GM23248 (cell line): Measurements from ENCODE around the gene OR4K5. TPM values are rescaled to one million over a fixed set of nuclear protein-coding genes. Genes with fewer than 3 reads are reported as not detected.

Experiments used
- DNase-seq: peaks from one replicate; pipeline ENCODE4 v3.0.0-alpha.2; 2015
- H2AFZ ChIP-seq: fragments of 200-600 bp; sonication (generic); 2 replicates; pipeline ENCODE4 v1.6.1; 2016; ENCODE audit warnings: antibody characterized with exemption
- H3F3A ChIP-seq: fragments of 200-600 bp; sonication (generic); 2 replicates; pipeline ENCODE4 v1.6.1; 2016; ENCODE audit warnings: mild to moderate bottlenecking, antibody characterized with exemption, mixed run types; ENCODE audit not compliant: insufficient read depth
- H3K27ac ChIP-seq: fragments of 200-600 bp; sonication (generic); 2 replicates; pipeline ENCODE4 v1.5.1; 2016; ENCODE audit warnings: mild to moderate bottlenecking
- H3K27me3 ChIP-seq: fragments of 200-600 bp; sonication (generic); replicated peaks from 2 replicates; pipeline ENCODE4 v1.6.1; 2016; ENCODE audit warnings: mild to moderate bottlenecking; ENCODE audit not compliant: insufficient read depth
- H3K36me3 ChIP-seq: fragments of 200-600 bp; sonication (generic); 2 replicates; pipeline ENCODE4 v1.6.1; 2016; ENCODE audit warnings: low read depth, mild to moderate bottlenecking
- H3K4me1 ChIP-seq: fragments of 200-600 bp; sonication (generic); 2 replicates; pipeline ENCODE4 v1.6.1; 2016; ENCODE audit warnings: mild to moderate bottlenecking; ENCODE audit not compliant: insufficient read depth
- H3K4me2 ChIP-seq: fragments of 200-600 bp; sonication (generic); one replicate; pipeline ENCODE4 v1.6.1; 2016; ENCODE audit warnings: mild to moderate bottlenecking; ENCODE audit not compliant: unreplicated experiment
- H3K4me3 ChIP-seq: fragments of 200-600 bp; sonication (generic); 2 replicates; pipeline ENCODE4 v1.5.1; 2016; ENCODE audit warnings: mild to moderate bottlenecking
- H3K79me2 ChIP-seq: fragments of 200-600 bp; sonication (generic); 2 replicates; pipeline ENCODE4 v1.6.1; 2016; ENCODE audit warnings: mild to moderate bottlenecking; ENCODE audit not compliant: insufficient read depth
- H3K9ac ChIP-seq: fragments of 200-600 bp; sonication (generic); 2 replicates; pipeline ENCODE4 v1.6.1; 2016; ENCODE audit warnings: mild to moderate bottlenecking
- H3K9me2 ChIP-seq: fragments of 200-600 bp; sonication (generic); 2 replicates; pipeline ENCODE4 v1.6.1; 2016; ENCODE audit warnings: mixed run types, mild to moderate bottlenecking, moderate library complexity; ENCODE audit not compliant: insufficient read depth
- H3K9me3 ChIP-seq: fragments of 200-600 bp; sonication (generic); one replicate; pipeline ENCODE4 v1.6.1; 2017; ENCODE audit warnings: low read depth
- H4K20me1 ChIP-seq: fragments of 200-600 bp; sonication (generic); 2 replicates; pipeline ENCODE4 v1.6.0; 2016; ENCODE audit not compliant: insufficient read depth
- EZH2 ChIP-seq: fragments of 200-600 bp; sonication (generic); IDR thresholded peaks from 2 replicates; pipeline ENCODE4 v1.6.1; 2018; ENCODE audit warnings: antibody characterized with exemption, mild to moderate bottlenecking; ENCODE audit not compliant: insufficient read depth, poor library complexity, severe bottlenecking
- EZH2phosphoT487 ChIP-seq: fragments of 200-600 bp; sonication (generic); IDR thresholded peaks from 2 replicates; pipeline ENCODE4 v1.6.1; 2018; ENCODE audit warnings: antibody characterized with exemption, moderate library complexity, mild to moderate bottlenecking, low read depth; ENCODE audit not compliant: insufficient read depth
- WGBS, 2 experiments: methylation state at CpG; one replicate each; pipeline ENCODE4 v1.1.6; 2015 to 2017; ENCODE audit warnings: low lambda C conversion rate in 2 of 2, low coverage in 1 of 2; ENCODE audit errors: missing lambda C conversion rate in 2 of 2; 5-methylcytosine and 5-hydroxymethylcytosine counted together
- in situ Hi-C: fragments of 300-500 bp; cut with MboI; formaldehyde crosslinking; loops from 2 replicates; pipeline ENCODE4 v1.15.0; 2020
- polyA plus RNA-seq: library from polyadenylated mRNA; unstranded; fragments of >200 nt; fragmentation: Nextera tagmentation; extraction: Ambion mirVana; gene quantifications from 2 replicates; pipeline ENCODE4 v1.2.1, GENCODE V29; 2016
- total RNA-seq: library from RNA; depleted of rRNA; stranded (reverse); fragments of >200 nt; shearing (Covaris generic); gene quantifications from 2 replicates; pipeline ENCODE4 v1.2.3, GENCODE V29; 2014

Gene OR4K5
- total and polyA plus RNA-seq, 2 experiments from 2014 or later: not detected

GRCh38 chr14:19895282-19895681 is 25.1 kb upstream of the OR4K5 start:
- Histone ChIP-seq H4K20me1 (no peaks in the 10 kb centered on the region), H3K27me3 (no peaks in the 10 kb centered on the region), H3K9me2 (no peaks in the 10 kb centered on the region), H2AFZ (no peak overlapping the region), H3K27ac (no peak overlapping the region), H3K4me1 (no peaks in the 10 kb centered on the region), H3K4me2 (no peak overlapping the region), H3K4me3 (no peak overlapping the region), H3K9ac (no peak overlapping the region), H3K9me3 (peaks cover 6% of the 10 kb centered on the region), H3K79me2 (no peaks in the 10 kb centered on the region), H3K36me3 (no peaks in the 10 kb centered on the region), H3F3A (no peaks in the 10 kb centered on the region)
- in situ Hi-C loops: no loop called here
- DNase-seq: no peak
- WGBS, 2 experiments: 0 to 3% methylated on average over 2 of the region's 2 CpGs
- TF ChIP-seq EZH2phosphoT487: no peak
- TF ChIP-seq EZH2: no peak

- DNase-seq: no peak
- Histone ChIP-seq H3K4me3 (no peak overlapping the region), H3K36me3 (no peaks in the 10 kb centered on the region), H3F3A (no peaks in the 10 kb centered on the region), H3K9me2 (no peaks in the 10 kb centered on the region), H3K4me2 (no peak overlapping the region), H2AFZ (no peak overlapping the region), H4K20me1 (no peaks in the 10 kb centered on the region), H3K79me2 (no peaks in the 10 kb centered on the region), H3K9me3 (peaks cover 17% of the 10 kb centered on the region), H3K9ac (no peak overlapping the region), H3K4me1 (no peaks in the 10 kb centered on the region), H3K27ac (no peak overlapping the region), H3K27me3 (no peaks in the 10 kb centered on the region)
- WGBS, 2 experiments: 35 to 43% methylated on average over 3 of the region's 3 CpGs
- in situ Hi-C loops: no loop called here
- TF ChIP-seq EZH2phosphoT487 (no peak), EZH2 (no peak)
Observed at GRCh38 chr14:19900999-19901398, 19.4 kb upstream of the OR4K5 start.

- TF ChIP-seq EZH2 (no peak), EZH2phosphoT487 (no peak)
- peaks cover 11% of the 10 kb centered on the region for H3K9me3 ChIP-seq
- no peak overlapping the region for H3K27ac ChIP-seq
- H3F3A ChIP-seq: no peaks in the 10 kb centered on the region
- no peak overlapping the region for H2AFZ ChIP-seq
- 20 to 25% methylated on average over 4 of the region's 4 CpGs for WGBS, 2 experiments
- H3K9me2 ChIP-seq: no peaks in the 10 kb centered on the region
- no peak overlapping the region for H3K4me3 ChIP-seq
- no peaks in the 10 kb centered on the region for H3K4me1 ChIP-seq
- no peak overlapping the region for H3K9ac ChIP-seq
- no peaks in the 10 kb centered on the region for H4K20me1 ChIP-seq
- in situ Hi-C loops: no loop called here
- no peaks in the 10 kb centered on the region for H3K27me3 ChIP-seq
- no peaks in the 10 kb centered on the region for H3K36me3 ChIP-seq
- H3K79me2 ChIP-seq: no peaks in the 10 kb centered on the region
- no peak overlapping the region for H3K4me2 ChIP-seq
- no peak for DNase-seq
Observed at GRCh38 chr14:19902409-19902808, 18.0 kb upstream of the OR4K5 start.

- in situ Hi-C loops: no loop called here
- H3K27me3 ChIP-seq: no peaks in the 10 kb centered on the region
Observed at GRCh38 chr14:19906665-19907064, 13.7 kb upstream of the OR4K5 start.

GRCh38 chr14:19911114-19911513 is 9.3 kb upstream of the OR4K5 start:
- Histone ChIP-seq H2AFZ (no peak overlapping the region), H3K9ac (no peak overlapping the region), H3K4me3 (no peak overlapping the region), H3K36me3 (no peaks in the 10 kb centered on the region), H4K20me1 (no peaks in the 10 kb centered on the region), H3K27me3 (no peaks in the 10 kb centered on the region), H3K4me1 (no peaks in the 10 kb centered on the region), H3K4me2 (no peak overlapping the region), H3K27ac (no peak overlapping the region), H3K9me3 (no peaks in the 10 kb centered on the region), H3K79me2 (no peaks in the 10 kb centered on the region), H3K9me2 (no peaks in the 10 kb centered on the region), H3F3A (no peaks in the 10 kb centered on the region)
- no peak for DNase-seq
- TF ChIP-seq EZH2 (no peak), EZH2phosphoT487 (no peak)
- in situ Hi-C loops: no loop called here
- WGBS, 2 experiments: 2 to 8% methylated on average over 3 of the region's 3 CpGs

More at GRCh38 chr14:19906665-19907064, 13.7 kb upstream of the OR4K5 start:
- Histone ChIP-seq H3K27ac (no peak overlapping the region), H3K9me2 (no peaks in the 10 kb centered on the region), H4K20me1 (no peaks in the 10 kb centered on the region), H3K9me3 (peaks cover 11% of the 10 kb centered on the region), H3K36me3 (no peaks in the 10 kb centered on the region), H3K9ac (no peak overlapping the region), H3K4me1 (no peaks in the 10 kb centered on the region), H3K79me2 (no peaks in the 10 kb centered on the region), H3K4me3 (no peak overlapping the region), H3K4me2 (no peak overlapping the region), H2AFZ (no peak overlapping the region), H3F3A (no peaks in the 10 kb centered on the region)
- no peak for TF ChIP-seq EZH2phosphoT487
- TF ChIP-seq EZH2: no peak
- no peak for DNase-seq
